GM13976 (cell line): ENCODE data around the gene FCN2.

Experiments
- DNase-seq: peaks from one replicate; pipeline ENCODE4 v3.0.0; 2012; ENCODE audit warnings: low spot score
- in situ Hi-C: fragments of 300-500 bp; cut with MboI; formaldehyde crosslinking; loops from one replicate; pipeline ENCODE4 v1.12.0; 2022; ENCODE audit warnings: low sequenced_read_pairs, mixed read lengths, inconsistent platforms; ENCODE audit not compliant: unreplicated experiment
- TF ChIP-seq, protein P1 (sequence below): IDR thresholded peaks from 2 replicates; pipeline ENCODE4 v1.5.1; 2012; ENCODE audit warnings: borderline replicate concordance, mild to moderate bottlenecking; ENCODE audit not compliant: insufficient read depth; ENCODE audit errors: extremely low read depth, missing control alignments, control extremely low read depth

The FCN2 gene

GRCh38 chr9:134892221-134892620 is 11.6 kb downstream of the FCN2 start:
- TF ChIP-seq, protein P1, sequence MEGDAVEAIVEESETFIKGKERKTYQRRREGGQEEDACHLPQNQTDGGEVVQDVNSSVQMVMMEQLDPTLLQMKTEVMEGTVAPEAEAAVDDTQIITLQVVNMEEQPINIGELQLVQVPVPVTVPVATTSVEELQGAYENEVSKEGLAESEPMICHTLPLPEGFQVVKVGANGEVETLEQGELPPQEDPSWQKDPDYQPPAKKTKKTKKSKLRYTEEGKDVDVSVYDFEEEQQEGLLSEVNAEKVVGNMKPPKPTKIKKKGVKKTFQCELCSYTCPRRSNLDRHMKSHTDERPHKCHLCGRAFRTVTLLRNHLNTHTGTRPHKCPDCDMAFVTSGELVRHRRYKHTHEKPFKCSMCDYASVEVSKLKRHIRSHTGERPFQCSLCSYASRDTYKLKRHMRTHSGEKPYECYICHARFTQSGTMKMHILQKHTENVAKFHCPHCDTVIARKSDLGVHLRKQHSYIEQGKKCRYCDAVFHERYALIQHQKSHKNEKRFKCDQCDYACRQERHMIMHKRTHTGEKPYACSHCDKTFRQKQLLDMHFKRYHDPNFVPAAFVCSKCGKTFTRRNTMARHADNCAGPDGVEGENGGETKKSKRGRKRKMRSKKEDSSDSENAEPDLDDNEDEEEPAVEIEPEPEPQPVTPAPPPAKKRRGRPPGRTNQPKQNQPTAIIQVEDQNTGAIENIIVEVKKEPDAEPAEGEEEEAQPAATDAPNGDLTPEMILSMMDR, result no peak
- no peak for DNase-seq
- in situ Hi-C loops, result no loop called here

GRCh38 chr9:134892820-134893420 is 12.3 kb downstream of the FCN2 start:
- in situ Hi-C loops, result no loop called here
- TF ChIP-seq, protein P1, result no peak
- DNase-seq, result no peak

DNA sequence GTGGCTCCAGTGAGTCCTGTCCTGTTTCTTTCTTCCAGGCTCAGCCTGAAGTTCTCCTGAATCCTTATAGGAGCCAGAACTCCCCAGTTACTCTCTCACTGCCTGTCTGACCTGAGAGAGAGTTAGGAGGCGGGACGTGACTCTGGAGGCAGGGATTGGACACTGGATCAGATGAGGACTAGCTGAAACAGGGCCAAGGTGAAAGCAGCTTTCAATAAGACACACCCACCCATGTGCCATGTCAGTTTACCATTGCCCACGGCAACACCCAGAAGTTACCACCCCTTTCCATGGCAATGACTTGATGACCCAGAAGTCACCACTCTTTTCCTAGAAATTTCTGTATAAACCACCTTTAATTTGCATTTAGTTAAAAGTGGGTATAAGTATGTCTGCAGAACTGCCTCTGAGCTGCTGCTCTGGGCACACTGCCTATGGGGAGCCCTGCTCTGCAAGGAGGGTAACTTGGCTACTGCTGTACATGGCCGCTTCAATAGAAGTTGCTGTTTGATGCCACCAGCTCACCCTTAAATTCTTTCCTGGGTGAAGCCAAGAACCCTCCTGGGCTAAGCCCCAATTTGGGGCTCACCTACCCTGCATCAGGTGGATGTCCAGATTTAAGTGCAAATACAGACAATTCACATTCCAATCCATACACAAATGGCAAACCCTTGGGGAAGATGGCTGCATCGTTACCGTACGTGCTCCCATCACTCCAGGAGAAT is 13.7 kb downstream of the FCN2 start:
- DNase-seq, result no peak
- in situ Hi-C loops, result no loop called here
- TF ChIP-seq, protein P1, result no peak

- in situ Hi-C loops, result no loop called here
- TF ChIP-seq, protein P1, result no peak
- DNase-seq, result no peak
Observed at GRCh38 chr9:134895097-134895496, 14.5 kb downstream of the FCN2 start.

DNA sequence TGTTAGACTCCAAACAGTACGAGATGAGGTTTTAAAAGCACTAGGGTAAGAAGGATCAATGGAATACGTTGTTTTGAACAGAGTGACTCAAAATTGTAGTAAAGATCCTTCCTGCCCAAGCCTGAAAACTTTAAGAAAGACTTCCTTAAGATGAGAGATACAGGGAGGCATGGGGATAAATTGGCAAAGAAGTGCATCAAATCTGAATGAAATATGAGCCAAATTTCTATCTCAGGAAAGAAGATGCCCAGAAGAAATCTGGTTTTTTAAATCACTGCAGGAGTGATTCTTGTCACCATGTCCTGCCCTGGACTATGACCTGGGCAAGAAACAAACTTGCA is 14.9 kb downstream of the FCN2 start:
- in situ Hi-C loops, result no loop called here
- TF ChIP-seq, protein P1, result no peak
- no peak for DNase-seq

GRCh38 chr9:134895908-134896833 is 15.6 kb downstream of the FCN2 start:
- no peak for DNase-seq
- TF ChIP-seq, protein P1, result no peak

More at GRCh38 chr9:134895908-134896833, 15.6 kb downstream of the FCN2 start:
- in situ Hi-C loops, result no loop called here
